ENCODE measurements around the gene STAT5A. TPM values are rescaled to one million over a fixed set of nuclear protein-coding genes. Genes with fewer than 3 reads are reported as not detected.

The STAT5A gene
- polyA plus RNA-seq, 4 donors: 5.7 to 6.8 (median 6.4) TPM

GRCh38 chr17:42322382-42323267 lies 34.3 kb downstream of the STAT5A start:
- peak; percentile 85 to 90 (median 87) for DNase-seq (ENCODE audit: low read depth in 4 of 4, low spot score in 3 of 4)

GRCh38 chr17:42323268-42323773 lies 35.0 kb downstream of the STAT5A start:
- DNase-seq (ENCODE audit: low read depth in 4 of 4, low spot score in 3 of 4): no peak

GRCh38 chr17:42325026-42325425 lies 36.7 kb downstream of the STAT5A start:
- no peak for DNase-seq (ENCODE audit: low read depth in 4 of 4, low spot score in 3 of 4)

GRCh38 chr17:42329025-42329976 lies 41.0 kb downstream of the STAT5A start:
- DNase-seq (ENCODE audit: low read depth in 4 of 4, low spot score in 3 of 4): no peak

- DNase-seq (ENCODE audit: low read depth in 4 of 4, low spot score in 3 of 4): no peak
These were observed 44.8 kb downstream of the STAT5A start for GRCh38 chr17:42333053-42333452.

GRCh38 chr17:42334677-42335076 lies 46.4 kb downstream of the STAT5A start:
- DNase-seq (ENCODE audit: low read depth in 4 of 4, low spot score in 3 of 4): no peak

- no peak for DNase-seq (ENCODE audit: low read depth in 4 of 4, low spot score in 3 of 4)
These were observed 49.1 kb downstream of the STAT5A start for GRCh38 chr17:42337442-42337841.

GRCh38 chr17:42338427-42338985 lies 50.2 kb downstream of the STAT5A start:
- DNase-seq (ENCODE audit: low read depth in 4 of 4, low spot score in 3 of 4): no peak

- no peak for DNase-seq (ENCODE audit: low read depth in 4 of 4, low spot score in 3 of 4)
These were observed 50.9 kb downstream of the STAT5A start for GRCh38 chr17:42339221-42339620.

GRCh38 chr17:42340691-42341127 lies 52.4 kb downstream of the STAT5A start:
- no peak for DNase-seq (ENCODE audit: low read depth in 4 of 4, low spot score in 3 of 4)

GRCh38 chr17:42341568-42341967 lies 53.3 kb downstream of the STAT5A start:
- DNase-seq (ENCODE audit: low read depth in 4 of 4, low spot score in 3 of 4): no peak

GRCh38 chr17:42342242-42343008 lies 54.1 kb downstream of the STAT5A start:
- no peak for DNase-seq (ENCODE audit: low read depth in 4 of 4, low spot score in 3 of 4)

- DNase-seq (ENCODE audit: low read depth in 4 of 4, low spot score in 3 of 4): no peak
These were observed 57.2 kb downstream of the STAT5A start for GRCh38 chr17:42345396-42346073.

- DNase-seq (ENCODE audit: low read depth in 4 of 4, low spot score in 3 of 4): no peak
These were observed 58.2 kb downstream of the STAT5A start for GRCh38 chr17:42346481-42346880.

GRCh38 chr17:42347198-42347597 lies 58.9 kb downstream of the STAT5A start:
- no peak for DNase-seq (ENCODE audit: low read depth in 4 of 4, low spot score in 3 of 4)

- DNase-seq (ENCODE audit: low read depth in 4 of 4, low spot score in 3 of 4): no peak
These were observed 59.3 kb downstream of the STAT5A start for GRCh38 chr17:42347606-42348005.

- DNase-seq (ENCODE audit: low read depth in 4 of 4, low spot score in 3 of 4): no peak
These were observed 59.8 kb downstream of the STAT5A start for GRCh38 chr17:42348104-42348503.

- no peak for DNase-seq (ENCODE audit: low read depth in 4 of 4, low spot score in 3 of 4)
These were observed 66.9 kb downstream of the STAT5A start for GRCh38 chr17:42354956-42355843.
